HCT116 (cell line): Measurements from ENCODE around the gene LUZP2. TPM values are rescaled to one million over a fixed set of nuclear protein-coding genes. Genes with fewer than 3 reads are reported as not detected.

Experiments used
- ATAC-seq: fragments of 200-7000 bp; cut with Tn5 transposase; 2 replicates; pipeline ENCODE4 v1.9.1; 2020; ENCODE audit warnings: mild to moderate bottlenecking, moderate library complexity
- BruUV-seq: library from RNA; stranded (reverse); fragments of 400-500 nt; replicated peaks from 2 replicates; lab custom pipeline; 2021; lab: Mats Ljungman, UMichigan
- CTCF ChIA-PET: fragments of 300-600 bp; sonication (Branson Sonifier 250); formaldehyde crosslinking; loops from one replicate; lab custom pipeline; 2021; ENCODE audit warnings: antibody characterized with exemption; lab: Charles Lee
- POLR2A ChIA-PET: fragments of 300-600, 350-600 bp; sonication (Branson Sonifier 250); formaldehyde crosslinking; loops from one replicate; lab custom pipeline; 2021; ENCODE audit warnings: antibody characterized with exemption; lab: Charles Lee
- RAD21 ChIA-PET, 2 experiments: fragments of 300-600 bp; sonication (Branson Sonifier 250); formaldehyde crosslinking; loops; one replicate each; lab custom pipeline; 2023; ENCODE audit warnings: low total read pairs in 2 of 2; ENCODE audit not compliant: uncharacterized antibody in 2 of 2, unreplicated experiment in 2 of 2, low non-redundant PET in 1 of 2; lab: Charles Lee
- DNase-seq: peaks from one replicate; pipeline ENCODE4 v3.0.0-alpha.2; 2010; ENCODE audit warnings: low read depth, low spot score
- H2AFZ ChIP-seq: fragments of 200-600 bp; shearing (Covaris generic), sonication (generic); 2 replicates; pipeline ENCODE4 v1.6.1; 2017; ENCODE audit warnings: low read depth, mixed run types, mixed read lengths, antibody characterized with exemption, low read length; ENCODE audit not compliant: poor library complexity, severe bottlenecking
- H3K27ac ChIP-seq: 2 replicates; pipeline ENCODE4 v1.5.1; 2012; ENCODE audit warnings: low read depth, low read length
- H3K27me3 ChIP-seq: fragments of 200-600 bp; sonication (generic); 2 replicates; pipeline ENCODE4 v1.6.1; 2016; ENCODE audit warnings: mixed run types, low read length, mixed read lengths; ENCODE audit not compliant: insufficient read depth
- H3K36me3 ChIP-seq, 2 experiments: fragments of 200-500 bp in 1 of 2; fragments of 200-600 bp in 1 of 2; sonication (Bioruptor generic) in 1 of 2; sonication (generic) in 1 of 2; 2 replicates each; pipeline versions ENCODE4 v1.5.1 to v1.6.1; 2014 to 2016; ENCODE audit warnings: low read length in 2 of 2, inconsistent platforms in 1 of 2, mixed read lengths in 1 of 2, mixed run types in 1 of 2; ENCODE audit not compliant: insufficient read depth in 2 of 2, control insufficient read depth in 1 of 2
- H3K4me1 ChIP-seq, 2 experiments: fragments of 200-600 bp in 1 of 2; sonication (generic) in 1 of 2; 2 replicates each; pipeline versions ENCODE4 v1.5.1 to v1.6.1; 2012 to 2017; ENCODE audit warnings: low read length in 2 of 2, inconsistent platforms in 1 of 2, mild to moderate bottlenecking in 1 of 2, mixed read lengths in 1 of 2, mixed run types in 1 of 2, moderate library complexity in 1 of 2; ENCODE audit not compliant: insufficient read depth in 2 of 2, control insufficient read depth in 1 of 2
- H3K4me2 ChIP-seq: fragments of 200-600 bp; sonication (generic); 2 replicates; pipeline ENCODE4 v1.6.1; 2017; ENCODE audit warnings: mixed run types, low read length, mixed read lengths
- H3K4me3 ChIP-seq, 2 experiments: fragments of 200-600 bp in 1 of 2; sonication (generic) in 1 of 2; replicated peaks in 1 of 2; 2 replicates each; pipeline ENCODE4 v1.5.1; 2011 to 2016; ENCODE audit warnings: low read length in 2 of 2, control low read depth in 1 of 2, low read depth in 1 of 2, mild to moderate bottlenecking in 1 of 2, mixed read lengths in 1 of 2, mixed run types in 1 of 2
- H3K79me2 ChIP-seq: fragments of 200-600 bp; sonication (generic); 2 replicates; pipeline ENCODE4 v1.6.1; 2017; ENCODE audit warnings: mild to moderate bottlenecking, mixed run types, low read length, moderate library complexity, mixed read lengths; ENCODE audit not compliant: insufficient read depth
- H3K9ac ChIP-seq: fragments of 200-600 bp; sonication (generic); 2 replicates; pipeline ENCODE4 v1.6.1; 2016; ENCODE audit warnings: low read length, mixed read lengths
- H3K9me2 ChIP-seq: fragments of 200-600 bp; sonication (generic), shearing (Covaris generic); 2 replicates; pipeline ENCODE4 v1.6.1; 2017; ENCODE audit warnings: mixed run types, mild to moderate bottlenecking, moderate library complexity; ENCODE audit not compliant: insufficient read depth
- H3K9me3 ChIP-seq, 2 experiments: fragments of 200-500 bp in 1 of 2; fragments of 200-600 bp in 1 of 2; sonication (Bioruptor generic) in 1 of 2; sonication (generic) in 1 of 2; 2 replicates each; pipeline ENCODE4 v1.6.1; 2014 to 2017; ENCODE audit warnings: low read length in 2 of 2, mixed read lengths in 2 of 2, inconsistent platforms in 1 of 2, low read depth in 1 of 2, mild to moderate bottlenecking in 1 of 2, mixed run types in 1 of 2, moderate library complexity in 1 of 2; ENCODE audit not compliant: control insufficient read depth in 1 of 2, insufficient read depth in 1 of 2
- H4K20me1 ChIP-seq: fragments of 200-600 bp; sonication (generic), shearing (Covaris generic); 2 replicates; pipeline ENCODE4 v1.6.1; 2017; ENCODE audit warnings: mixed run types, mild to moderate bottlenecking, moderate library complexity; ENCODE audit not compliant: insufficient read depth
- ATF3 ChIP-seq: IDR thresholded peaks from 2 replicates; pipeline ENCODE4 v1.6.1; 2012
- CBX3 ChIP-seq: IDR thresholded peaks from 2 replicates; pipeline ENCODE4 v1.6.1; 2012; ENCODE audit warnings: low read depth
- CTCF ChIP-seq, 3 experiments: fragments of 200-600 bp in 1 of 3; sonication (generic) in 1 of 3; IDR thresholded peaks in 2 of 3; conservative IDR thresholded peaks in 1 of 3; 2 replicates each; pipeline ENCODE4 v1.5.1; 2012 to 2017; ENCODE audit warnings: low read depth in 2 of 3, low read length in 2 of 3, antibody characterized with exemption in 1 of 3, borderline replicate concordance in 1 of 3, control low read depth in 1 of 3, mild to moderate bottlenecking in 1 of 3, mixed read lengths in 1 of 3, mixed run types in 1 of 3, moderate library complexity in 1 of 3; ENCODE audit not compliant: insufficient read depth in 1 of 3
- ELF1 ChIP-seq: IDR thresholded peaks from 2 replicates; pipeline ENCODE4 v1.6.1; 2012; ENCODE audit warnings: low read depth, borderline replicate concordance
- EZH2phosphoT487 ChIP-seq: fragments of 200-600 bp; IDR thresholded peaks from 2 replicates; pipeline ENCODE4 v1.6.1; 2018; ENCODE audit warnings: antibody characterized with exemption, borderline replicate concordance
- POLR2A ChIP-seq: IDR thresholded peaks from 2 replicates; pipeline ENCODE4 v1.7.0; 2011; ENCODE audit warnings: borderline replicate concordance; ENCODE audit not compliant: insufficient read depth, insufficient read length; ENCODE audit errors: extremely low read depth
- POLR2AphosphoS5 ChIP-seq: IDR thresholded peaks from 2 replicates; pipeline ENCODE4 v1.6.1; 2011; ENCODE audit warnings: mild to moderate bottlenecking, low read depth, low read length, moderate library complexity
- RAD21 ChIP-seq: IDR thresholded peaks from 2 replicates; pipeline ENCODE4 v1.6.1; 2012; ENCODE audit warnings: low read depth, mild to moderate bottlenecking
- REST ChIP-seq: IDR thresholded peaks from 2 replicates; pipeline ENCODE4 v1.6.1; 2012; ENCODE audit warnings: low read depth
- SIN3A ChIP-seq: IDR thresholded peaks from 2 replicates; pipeline ENCODE4 v1.6.1; 2012; ENCODE audit warnings: low read depth
- SP1 ChIP-seq: IDR thresholded peaks from 2 replicates; pipeline ENCODE4 v1.6.1; 2012; ENCODE audit warnings: low read depth
- TCF7L2 ChIP-seq: IDR thresholded peaks from 2 replicates; pipeline ENCODE4 v1.7.0; 2011; ENCODE audit warnings: borderline replicate concordance, inconsistent platforms; ENCODE audit not compliant: insufficient read depth, insufficient read length; ENCODE audit errors: extremely low read depth
- YY1 ChIP-seq: IDR thresholded peaks from 2 replicates; pipeline ENCODE4 v1.6.1; 2011; ENCODE audit warnings: low read length, low read depth, moderate library complexity, mild to moderate bottlenecking; ENCODE audit not compliant: insufficient replicate concordance; ENCODE audit errors: extremely low read depth
- intact Hi-C: fragments of 100-400 bp; cut with micrococcal nuclease; formaldehyde crosslinking; loops from 2 replicates; pipeline ENCODE4 v1.10.0; 2022
- total RNA-seq: library from RNA; stranded (reverse); gene quantifications from one replicate; pipeline ENCODE4 v1.2.1, GENCODE V29; 2021; ENCODE audit not compliant: unreplicated experiment
- TF ChIP-seq, protein P1 (sequence below): IDR thresholded peaks from 2 replicates; pipeline ENCODE4 v1.6.1; 2012

Gene LUZP2
- total RNA-seq, 1 experiment from 2014 or later = not detected

DNA sequence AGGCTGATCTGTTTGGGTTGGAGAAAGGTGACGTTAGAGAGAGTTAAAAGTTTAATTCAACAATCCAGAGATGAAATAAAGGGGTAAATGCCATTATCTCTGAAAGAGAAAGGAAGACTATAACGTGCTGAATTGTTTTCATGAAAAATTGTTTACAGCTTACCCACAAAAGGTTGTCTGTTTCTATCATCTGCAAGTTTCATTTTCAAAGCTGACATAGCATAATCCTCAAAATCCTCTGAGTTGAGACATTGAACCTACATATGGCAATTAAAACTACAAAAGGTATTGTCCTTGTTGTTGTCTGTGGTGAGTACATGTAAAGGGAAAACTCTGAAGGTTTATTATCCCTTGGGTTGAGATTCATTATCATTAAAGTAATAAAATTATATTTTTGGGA is 569.9 kb downstream of the LUZP2 start:
- no peak overlapping the region for H3K9ac ChIP-seq
- no peaks in the 10 kb centered on the region for H3K36me3 ChIP-seq
- TF ChIP-seq POLR2AphosphoS5 (no peak), YY1 (no peak), SP1 (no peak), POLR2A (no peak)
- no peaks in the 10 kb centered on the region for H3K27me3 ChIP-seq
- no peak overlapping the region for H3K4me3 ChIP-seq
- no peaks in the 10 kb centered on the region for H3K79me2 ChIP-seq
- ChIA-PET RAD21 (no interaction called here), POLR2A (no interaction called here), CTCF (no interaction called here)
- intact Hi-C loops = no loop called here
- no peaks in the 10 kb centered on the region for H3K4me1 ChIP-seq
- H3K9me2 ChIP-seq = no peaks in the 10 kb centered on the region
- peaks cover 0 to 13% of the 10 kb centered on the region in 2 experiments; a peak in 1 of 4 replicates for H3K9me3 ChIP-seq
- ATAC-seq (no peak), DNase-seq (no peak)
- no TSS peak for BruUV-seq
- no peaks in the 10 kb centered on the region for H4K20me1 ChIP-seq
- no peak overlapping the region for H3K4me2 ChIP-seq
- H3K27ac ChIP-seq = no peak overlapping the region
- H2AFZ ChIP-seq = no peak overlapping the region

DNA sequence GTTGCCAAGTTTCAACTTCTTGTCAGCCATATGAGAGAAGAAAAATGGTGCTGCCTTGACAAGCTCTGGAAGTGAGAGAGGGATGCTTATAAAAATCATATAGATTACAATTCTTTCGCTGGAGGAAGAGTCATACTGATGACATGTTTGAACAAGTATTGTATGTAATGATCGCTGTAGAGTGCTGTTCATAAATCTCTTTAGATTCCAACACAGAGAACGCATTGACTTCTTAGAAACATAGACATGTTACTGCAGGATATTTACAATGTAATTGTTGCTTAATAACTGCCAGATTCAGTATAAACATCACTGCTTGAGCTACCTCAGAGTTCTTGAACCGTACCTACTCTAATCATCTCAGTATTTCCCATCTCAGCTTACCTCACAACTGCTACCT is 571.6 kb downstream of the LUZP2 start:
- intact Hi-C loops = no loop called here
- DNase-seq = no peak
- no peak overlapping the region for H3K4me2 ChIP-seq
- H3K9me2 ChIP-seq = no peaks in the 10 kb centered on the region
- POLR2A ChIA-PET = no interaction called here
- no peak overlapping the region for H3K27ac ChIP-seq
- RAD21 ChIA-PET = no interaction called here
- H3K9ac ChIP-seq = no peak overlapping the region
- ATAC-seq = no peak
- no peaks in the 10 kb centered on the region for H3K79me2 ChIP-seq
- CTCF ChIA-PET = no interaction called here
- H3K9me3 ChIP-seq = peaks cover 0 to 13% of the 10 kb centered on the region in 2 experiments; a peak in 1 of 4 replicates
- H3K4me3 ChIP-seq = no peak overlapping the region
- no peaks in the 10 kb centered on the region for H3K36me3 ChIP-seq
- no peak overlapping the region for H2AFZ ChIP-seq
- BruUV-seq = no TSS peak
- no peaks in the 10 kb centered on the region for H3K4me1 ChIP-seq
- no peaks in the 10 kb centered on the region for H3K27me3 ChIP-seq
- H4K20me1 ChIP-seq = no peaks in the 10 kb centered on the region
- TF ChIP-seq CBX3 (no peak), ELF1 (no peak), TCF7L2 (no peak), EZH2phosphoT487 (no peak), RAD21 (no peak), POLR2A (no peak), CTCF (IDR thresholded peaks at IDR 0.05 in 2 of 3, conservative IDR thresholded peaks at IDR 0.05 in 1 of 3; ENCODE audit: borderline replicate concordance in 1 of 3, insufficient read depth in 1 of 3, low read depth in 2 of 3, low read length in 2 of 3) (no peak), SP1 (no peak), ATF3 (no peak), POLR2AphosphoS5 (no peak), REST (no peak), SIN3A (no peak)
- TF ChIP-seq, protein P1, sequence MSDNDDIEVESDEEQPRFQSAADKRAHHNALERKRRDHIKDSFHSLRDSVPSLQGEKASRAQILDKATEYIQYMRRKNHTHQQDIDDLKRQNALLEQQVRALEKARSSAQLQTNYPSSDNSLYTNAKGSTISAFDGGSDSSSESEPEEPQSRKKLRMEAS = no peak
